Stimulated activated CD8-positive, alpha-beta memory T cell treated with anti-CD3 and anti-CD28 coated beads, Interleukin-4, amount 100 ng/mL, for 24 hours (primary cell): ENCODE results near the gene ANKRD44.

Source experiments
- DNase-seq: peaks from one replicate; pipeline ENCODE4 v3.0.0-alpha.2; 2020; ENCODE audit warnings: low read depth

Gene ANKRD44

DNA sequence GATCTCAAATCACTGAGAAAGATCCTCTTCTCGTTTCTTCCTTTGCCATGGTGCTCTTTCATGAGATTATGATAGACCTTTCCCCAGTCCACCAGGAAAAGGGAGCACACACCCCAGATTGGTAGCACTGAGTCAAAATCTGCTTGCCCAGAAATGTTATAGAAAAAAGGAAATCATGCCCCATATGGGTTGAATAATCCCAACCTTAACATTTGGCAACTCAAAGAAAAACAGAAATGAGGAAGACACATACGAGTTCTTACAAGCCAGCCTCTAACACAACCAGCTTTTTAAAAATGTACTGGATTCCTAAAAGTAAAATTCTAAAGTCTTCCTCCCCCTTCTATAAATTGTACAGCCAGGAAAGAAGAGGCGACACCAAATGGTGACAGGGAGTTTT is 103.0 kb downstream of the ANKRD44 start:
- DNase-seq = no peak

DNA sequence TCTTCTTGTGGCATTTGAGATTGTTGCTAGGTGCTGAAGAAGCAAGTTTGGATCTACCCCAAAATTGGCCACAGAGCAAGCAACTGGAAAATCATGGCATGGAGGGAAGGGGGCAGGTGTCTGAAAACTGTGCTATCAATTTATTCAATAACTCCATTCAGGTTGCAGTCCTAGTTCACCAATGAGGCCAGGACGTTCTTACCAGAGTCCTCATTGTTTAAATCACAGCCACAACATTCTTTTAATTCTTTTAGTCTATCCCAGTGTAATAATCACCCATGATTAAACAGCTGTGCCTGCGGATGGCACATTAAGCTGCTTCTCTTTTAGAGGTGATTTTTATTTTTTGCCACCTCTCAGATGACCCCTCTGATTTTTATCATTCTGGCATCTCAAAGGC is 103.5 kb downstream of the ANKRD44 start:
- no peak for DNase-seq

DNA sequence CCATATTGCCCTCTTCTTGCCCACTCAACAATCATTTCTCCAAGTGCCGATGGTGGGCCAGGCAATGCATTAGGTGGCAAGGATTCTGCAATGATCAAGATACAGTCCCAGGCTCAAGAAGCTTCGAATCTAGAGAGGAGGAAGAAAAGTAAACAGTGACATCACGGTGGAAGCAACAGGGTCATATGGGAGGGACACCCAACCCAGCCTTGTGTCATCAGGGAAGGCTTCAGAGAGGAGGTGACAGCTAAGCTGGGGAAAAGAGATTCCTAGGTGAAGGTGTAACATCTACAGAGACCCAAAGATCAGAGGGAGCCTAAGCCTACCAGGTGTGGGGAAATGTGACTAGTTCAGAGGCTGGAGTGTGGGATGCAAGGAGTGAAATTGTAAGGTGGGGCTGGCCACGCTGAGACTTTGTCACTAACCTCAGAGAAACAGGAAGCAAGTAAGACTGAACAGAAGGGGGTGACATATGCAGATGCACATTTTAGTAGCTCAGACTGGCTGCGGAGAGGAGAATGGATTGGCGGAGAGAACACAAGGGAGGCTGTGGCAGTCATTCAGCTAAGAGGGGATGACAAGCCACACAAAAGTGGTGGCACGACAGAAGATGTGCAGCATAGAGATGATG is 104.9 kb downstream of the ANKRD44 start:
- DNase-seq = peak; percentile 33

DNA sequence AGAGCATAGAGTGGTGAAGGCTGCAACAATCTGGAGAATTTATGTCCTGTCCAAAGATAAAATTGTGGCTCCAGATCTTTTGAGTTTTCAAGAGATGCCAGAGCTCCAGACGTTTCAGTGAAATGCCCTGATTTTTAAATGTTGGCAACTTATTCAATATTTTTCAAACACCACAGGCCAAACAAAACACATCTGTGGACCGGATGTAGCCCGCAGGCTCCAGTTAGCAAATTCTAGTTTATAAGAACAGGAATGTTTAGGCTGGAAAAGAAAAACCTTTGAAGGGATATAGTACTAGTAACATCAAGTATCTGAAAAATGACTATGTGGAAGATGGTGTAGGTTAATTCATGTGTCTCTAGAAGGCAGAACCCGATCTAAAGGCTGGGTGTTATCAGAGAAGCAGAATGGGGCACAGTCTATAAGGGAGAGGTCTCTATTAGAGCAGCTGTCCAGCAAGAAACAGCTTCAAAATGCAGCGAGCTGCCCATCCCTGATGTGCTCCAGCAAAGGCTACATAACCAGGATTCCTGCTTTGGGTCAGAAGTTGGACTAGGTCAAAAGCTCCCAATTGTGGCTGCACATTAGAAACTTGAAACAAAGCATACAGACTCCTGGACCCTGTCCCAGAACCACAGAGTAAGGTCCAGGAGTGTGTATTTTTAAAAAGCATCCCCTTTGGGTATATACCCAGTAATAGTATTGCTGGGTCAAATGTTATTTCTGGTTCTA is 105.9 kb downstream of the ANKRD44 start:
- no peak for DNase-seq

DNA sequence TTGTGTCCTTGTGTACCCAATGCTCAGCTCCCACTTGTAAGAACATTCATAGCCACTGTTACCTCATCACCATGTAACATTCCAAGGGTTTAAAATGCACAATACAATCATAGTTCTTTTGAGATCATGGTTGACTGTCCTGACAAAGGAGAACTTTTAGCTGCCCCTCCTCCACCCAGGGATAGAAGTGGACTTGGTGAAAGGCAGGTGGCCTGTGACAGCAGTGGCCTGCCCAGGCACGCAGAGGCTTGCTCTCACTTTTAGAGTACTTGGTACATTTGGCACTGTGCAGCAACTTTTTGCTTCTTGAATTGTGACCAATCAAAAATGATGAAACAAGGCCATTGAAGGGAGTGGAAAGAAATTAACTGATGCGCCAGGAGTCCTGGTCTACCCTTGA is 108.7 kb downstream of the ANKRD44 start:
- no peak for DNase-seq

DNA sequence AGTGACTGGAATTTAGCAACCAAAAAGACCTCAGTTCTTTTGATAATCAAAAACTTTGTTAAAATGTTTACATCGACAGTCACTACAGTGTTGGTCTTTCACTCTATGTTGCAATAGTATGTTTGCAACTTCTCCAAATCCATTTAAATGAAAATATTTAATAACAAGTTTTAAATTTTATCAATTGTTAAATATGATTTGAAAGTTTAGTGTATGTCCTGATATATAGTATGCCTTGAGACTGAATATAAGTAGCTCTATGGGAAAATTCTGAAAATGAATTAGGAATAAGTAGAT is 109.9 kb downstream of the ANKRD44 start:
- DNase-seq = no peak

DNA sequence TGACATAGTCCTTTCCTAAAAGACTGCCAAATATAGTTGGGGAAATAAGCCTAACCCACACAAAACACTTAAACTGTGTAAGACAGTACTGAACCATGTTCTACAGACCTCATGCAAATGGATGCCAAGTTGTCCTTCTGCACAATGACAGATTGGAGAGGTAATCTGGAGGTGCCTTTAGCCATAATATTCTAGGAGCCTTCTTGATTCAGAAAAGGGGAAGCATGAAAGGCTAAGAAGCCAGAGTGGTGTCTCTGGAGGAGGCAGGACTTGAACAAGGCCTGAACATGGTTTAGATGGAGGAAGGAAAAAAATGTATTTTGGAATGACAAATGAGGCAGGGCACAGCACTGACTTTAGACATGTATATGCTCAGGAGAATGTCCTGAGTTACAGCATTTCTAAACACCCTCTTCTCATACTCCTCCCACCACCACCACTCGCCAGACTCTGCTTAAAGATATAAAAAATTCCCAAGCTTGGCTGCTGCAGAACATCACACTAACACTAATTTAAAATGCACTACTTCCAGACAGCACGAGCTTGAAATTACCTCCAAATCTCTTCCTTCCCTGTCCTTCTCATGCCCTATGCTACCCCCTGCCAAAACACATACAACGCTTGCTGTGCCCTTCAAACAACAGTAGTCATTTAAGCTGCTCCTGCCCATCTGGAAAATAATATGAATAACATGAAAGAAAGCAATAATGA is 110.4 kb downstream of the ANKRD44 start:
- no peak for DNase-seq

DNA sequence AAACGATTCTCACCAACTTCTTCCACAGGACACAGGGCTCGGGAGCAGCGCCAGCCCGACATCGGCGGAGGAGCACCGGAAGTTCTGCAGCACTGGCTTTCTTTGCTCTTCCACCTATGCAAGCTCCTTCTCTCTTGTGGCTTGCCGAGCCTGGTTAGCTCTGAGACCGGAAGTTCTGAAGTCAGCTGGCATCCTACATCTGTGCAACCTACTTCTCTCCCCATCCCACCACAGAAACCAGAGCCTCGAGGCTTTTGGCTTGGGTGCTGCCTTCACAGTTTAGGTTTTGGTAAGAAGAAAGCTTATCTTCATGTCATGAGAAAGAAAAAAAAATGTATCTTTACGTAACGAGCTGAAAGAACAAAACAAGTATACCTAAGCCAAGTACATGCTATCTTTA is 111.7 kb downstream of the ANKRD44 start:
- DNase-seq = peak; percentile 77

DNA sequence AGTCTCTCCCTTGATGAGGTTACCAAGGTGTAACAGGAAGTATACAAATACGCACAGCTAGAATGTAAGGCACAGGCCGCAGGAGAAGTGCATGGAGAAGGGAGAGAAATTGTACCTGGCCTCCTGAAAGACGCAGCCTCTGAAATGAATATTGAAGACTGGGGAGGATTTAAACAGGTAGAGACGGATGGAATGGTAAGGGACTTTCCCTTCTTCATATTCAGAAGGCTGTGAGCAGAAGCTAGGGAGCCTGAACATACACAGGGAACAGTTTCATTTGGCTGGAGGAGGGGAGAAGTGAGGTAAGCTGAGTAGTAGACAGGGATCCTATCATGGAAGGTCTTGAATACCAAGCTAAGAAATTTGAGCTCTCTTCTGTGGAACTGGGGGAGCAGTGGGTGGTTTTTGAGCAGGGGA is 112.7 kb downstream of the ANKRD44 start:
- DNase-seq = no peak

DNA sequence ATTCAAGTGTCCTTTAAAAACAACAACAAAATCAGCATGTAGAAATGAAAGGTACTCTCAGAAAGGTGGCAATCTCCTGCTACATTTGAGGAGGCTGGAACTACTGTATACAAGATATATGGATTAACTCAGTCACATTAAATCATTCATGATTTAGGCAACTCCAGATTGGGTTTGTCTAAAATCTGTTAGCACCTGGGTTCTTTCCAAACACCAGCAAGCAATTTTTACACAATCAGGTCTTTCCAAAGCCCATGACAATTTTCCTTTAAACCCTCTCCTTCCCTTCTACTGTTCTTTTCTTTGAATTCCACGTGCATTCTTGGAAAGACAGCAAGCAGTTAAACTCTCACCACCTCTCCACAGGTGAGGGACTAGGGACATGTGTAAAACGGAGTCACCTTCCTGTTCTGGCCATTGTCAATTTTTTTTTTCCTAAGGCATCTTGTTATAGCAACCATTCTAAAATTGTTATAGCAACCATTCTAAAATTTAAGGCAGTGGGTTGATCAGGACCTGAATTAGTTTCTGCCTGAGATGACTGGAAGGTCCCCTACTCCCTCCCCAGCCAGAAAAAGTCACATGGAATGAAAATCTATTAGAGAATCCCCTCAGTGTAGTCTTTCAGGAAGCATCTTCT is 113.9 kb downstream of the ANKRD44 start:
- DNase-seq = no peak

DNA sequence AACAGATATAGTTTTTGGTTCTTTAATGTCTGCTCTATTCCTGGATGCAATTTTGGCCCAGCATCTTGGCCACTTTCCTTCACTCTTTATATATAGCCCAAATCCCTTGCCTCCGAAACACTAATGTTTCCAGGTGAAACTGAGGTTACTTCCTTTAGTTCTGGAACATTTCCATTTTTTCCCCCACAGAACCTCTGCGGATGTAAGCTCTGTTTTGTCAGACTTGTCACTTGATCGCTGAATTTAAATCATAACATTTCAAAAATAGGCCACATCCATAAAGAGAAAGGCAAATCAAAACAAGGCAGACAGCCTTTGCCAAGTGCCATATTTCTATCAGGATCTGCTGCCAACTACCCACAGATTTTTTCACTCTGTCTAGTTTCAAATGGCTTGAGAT is 115.1 kb downstream of the ANKRD44 start:
- no peak for DNase-seq

DNA sequence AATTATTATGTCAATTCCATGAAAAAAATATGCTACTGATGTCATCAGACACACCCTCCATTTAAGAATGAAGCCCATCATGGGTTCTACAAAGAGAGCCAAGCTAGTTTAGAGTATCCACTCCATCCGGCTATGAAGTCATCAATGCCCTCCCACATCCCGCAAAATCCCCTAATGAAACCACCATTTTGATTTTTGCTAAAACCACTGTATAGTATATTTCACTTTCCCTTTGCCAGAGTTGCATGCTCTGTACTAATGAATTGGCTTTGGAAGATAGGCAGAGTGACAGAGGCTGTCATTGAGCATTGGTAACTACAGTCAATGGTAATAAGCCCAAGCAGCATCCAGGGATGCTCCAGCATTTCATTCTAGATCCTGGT is 118.6 kb downstream of the ANKRD44 start:
- no peak for DNase-seq

DNA sequence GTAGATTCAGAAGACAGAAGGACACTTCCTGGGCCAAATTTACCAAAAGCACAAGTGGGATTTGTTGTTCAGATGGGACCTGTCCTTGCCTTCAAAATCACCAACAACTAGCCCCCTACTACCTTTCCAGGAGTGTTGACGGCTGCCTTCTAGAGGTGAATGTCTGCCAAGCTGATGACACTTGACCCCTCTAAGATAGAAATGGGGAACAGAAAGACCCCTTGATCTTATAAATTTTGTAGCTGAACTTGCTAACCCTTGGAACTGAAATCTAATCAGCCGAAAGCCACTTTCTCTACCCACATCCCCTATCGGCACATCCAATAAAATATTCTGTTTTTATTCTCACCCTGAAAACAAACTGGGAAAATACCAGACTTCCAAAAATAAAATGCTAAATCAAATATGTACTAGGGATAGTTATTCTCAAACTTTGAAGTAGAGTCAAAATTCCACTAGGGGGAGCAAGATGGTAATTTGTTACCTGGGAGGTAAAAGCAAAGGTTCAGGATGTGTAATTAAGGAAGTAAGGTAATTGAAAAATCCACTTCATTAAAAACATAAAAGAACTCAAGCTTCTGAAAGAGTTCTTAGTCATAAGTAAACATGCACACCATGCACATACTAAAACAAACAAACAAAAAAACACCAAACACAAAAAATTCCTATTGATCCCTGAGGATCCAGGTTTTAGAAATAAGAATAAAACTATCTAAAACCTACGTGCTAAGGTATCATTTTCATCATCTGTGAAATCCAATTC is 119.2 kb downstream of the ANKRD44 start:
- DNase-seq = no peak

DNA sequence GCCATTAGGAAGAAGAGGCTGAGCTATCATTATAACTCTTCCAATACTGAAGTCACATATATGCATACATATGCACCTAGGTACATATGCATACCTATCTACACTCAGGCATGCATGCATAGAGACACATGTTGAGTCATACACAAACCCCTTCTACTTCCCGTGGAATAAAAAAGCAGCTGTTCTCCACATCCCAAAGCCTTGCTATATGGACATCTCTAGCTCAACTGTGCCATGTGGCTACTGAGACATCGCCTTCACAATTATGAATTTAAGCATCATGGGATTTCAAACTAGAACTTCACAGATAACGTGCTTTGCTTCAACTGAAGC is 120.5 kb downstream of the ANKRD44 start:
- no peak for DNase-seq

DNA sequence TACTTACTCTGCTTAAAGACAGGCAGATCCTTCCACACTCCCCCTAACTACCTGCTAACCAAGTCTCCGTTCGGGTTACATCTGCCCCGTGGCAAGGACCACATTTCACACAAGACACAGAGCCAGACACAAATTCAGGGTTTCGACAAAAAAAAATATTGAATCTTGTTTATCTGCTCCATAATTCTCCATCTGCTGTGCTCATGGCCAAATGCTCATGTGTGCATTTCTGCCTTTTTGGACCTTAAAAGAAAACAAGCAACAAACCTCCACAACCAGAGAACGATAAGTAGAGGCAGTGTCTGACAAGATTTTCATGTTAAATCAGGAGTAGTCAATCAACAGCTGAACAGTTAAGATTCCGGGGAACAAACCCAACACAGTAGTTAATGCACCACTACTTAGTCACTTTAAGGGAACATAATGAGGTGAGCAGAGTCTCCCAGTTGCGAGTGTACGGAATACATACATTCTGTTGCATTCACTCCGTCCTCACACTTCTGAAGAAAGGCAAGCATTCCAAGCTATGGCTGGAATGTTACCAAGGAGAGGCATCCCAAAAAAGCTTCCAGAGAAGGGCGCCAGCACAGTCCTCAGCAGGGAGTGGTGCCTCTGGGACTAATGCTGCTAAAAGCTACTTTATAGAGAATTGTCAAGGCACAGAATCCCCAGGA is 121.0 kb downstream of the ANKRD44 start:
- no peak for DNase-seq

DNA sequence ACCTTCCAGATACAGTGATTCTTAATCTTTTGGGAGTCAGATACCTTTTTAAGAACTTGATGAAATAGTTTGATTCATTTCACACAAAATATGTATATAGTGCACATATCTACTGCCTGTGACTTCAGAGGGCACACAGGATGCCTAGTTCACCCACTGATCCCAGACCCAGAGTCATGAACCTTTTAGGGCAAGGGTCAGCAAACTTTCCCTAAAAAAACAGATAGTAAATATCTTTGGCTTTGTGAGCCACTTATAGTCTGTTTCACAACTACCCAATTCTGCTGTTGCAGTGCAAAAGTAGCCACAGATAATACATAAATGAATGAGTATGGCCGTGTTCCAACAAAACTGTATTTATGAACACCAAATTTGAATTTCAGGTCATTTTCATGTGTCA is 124.9 kb downstream of the ANKRD44 start:
- DNase-seq = no peak

DNA sequence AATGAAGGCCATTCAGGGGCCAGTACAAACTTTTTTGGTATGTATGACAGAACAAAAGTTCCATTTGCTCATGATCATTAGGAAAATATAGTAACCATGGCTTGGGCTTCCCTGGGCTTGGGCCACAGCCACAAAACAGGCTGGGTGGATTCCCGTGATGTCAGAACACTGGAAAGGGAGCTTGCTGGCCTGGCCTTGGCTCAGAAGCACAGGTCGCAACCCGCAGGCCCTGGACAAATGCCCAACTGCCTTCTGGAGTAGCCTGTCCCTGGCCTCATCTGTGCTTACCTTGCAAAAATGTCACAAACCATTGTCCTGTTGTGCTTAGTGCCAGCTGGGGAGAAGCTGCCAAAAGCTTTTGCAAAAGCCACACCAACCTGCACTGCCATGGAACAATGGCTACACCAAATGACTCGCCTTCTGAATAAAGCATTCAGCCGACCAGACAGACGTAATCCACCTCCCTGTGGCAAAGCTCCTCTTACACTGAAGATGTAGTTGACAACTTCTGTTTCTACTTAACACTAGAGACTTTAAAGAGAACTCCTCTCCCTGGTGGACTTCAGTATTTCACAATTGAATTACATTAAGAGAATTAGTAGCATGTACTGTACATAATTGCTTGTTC is 125.5 kb downstream of the ANKRD44 start:
- no peak for DNase-seq

DNA sequence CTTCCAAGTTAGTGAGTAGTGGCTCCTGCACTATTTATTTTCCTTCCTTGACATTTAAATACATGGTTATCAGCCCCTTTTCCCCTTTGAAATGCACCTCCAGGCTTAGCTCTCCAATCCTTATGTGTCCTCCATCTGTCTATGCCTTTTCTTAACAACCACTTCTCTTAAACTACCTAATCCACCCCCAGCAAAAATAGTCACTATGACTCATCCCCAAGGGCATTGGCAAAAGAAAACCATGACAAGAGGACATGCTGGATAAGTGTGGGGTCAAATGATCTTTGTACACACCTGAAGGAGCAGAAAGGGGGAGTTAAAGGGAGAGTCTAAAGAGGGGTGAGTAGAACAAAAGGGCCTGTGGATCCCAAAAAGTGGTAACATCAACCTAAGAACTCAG is 127.2 kb downstream of the ANKRD44 start:
- DNase-seq = no peak

DNA sequence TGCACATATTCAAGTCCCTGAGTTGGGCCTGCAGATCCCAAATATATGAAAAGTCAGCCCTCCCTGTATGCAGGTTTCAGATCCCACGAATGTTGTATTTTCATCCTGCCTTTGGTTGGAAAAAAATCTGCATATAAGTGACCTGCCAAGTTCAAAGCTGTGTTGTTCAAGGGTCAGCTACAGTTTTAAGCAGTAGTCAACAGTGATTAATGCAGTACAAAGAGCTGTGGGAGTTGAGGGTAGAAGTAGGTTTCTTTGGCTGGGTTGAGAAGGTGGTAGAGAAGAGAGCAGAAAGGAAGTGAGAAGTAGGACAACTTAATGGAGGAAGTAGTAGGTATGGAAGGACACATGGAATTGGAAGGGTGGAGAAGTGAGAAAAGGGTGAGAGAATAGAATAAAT is 127.9 kb downstream of the ANKRD44 start:
- no peak for DNase-seq

DNA sequence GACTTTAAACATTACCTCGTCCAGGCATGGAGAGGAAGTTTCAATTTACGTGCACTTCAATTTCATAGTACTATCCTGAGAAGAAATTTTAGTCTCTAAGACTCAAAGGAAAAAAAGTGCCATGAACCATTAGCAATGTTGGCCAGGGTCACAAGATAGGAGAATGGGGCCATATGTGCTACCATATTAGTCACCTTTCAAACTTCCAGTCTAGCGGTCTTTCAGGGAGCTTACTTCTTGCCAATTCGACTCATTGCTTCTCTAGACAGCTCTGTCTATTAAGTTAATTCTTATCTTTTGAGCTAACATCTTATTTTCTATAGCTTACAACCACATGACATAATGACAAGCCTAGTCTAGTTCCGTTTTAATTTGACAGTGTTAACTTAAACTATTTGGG is 129.1 kb downstream of the ANKRD44 start:
- no peak for DNase-seq

DNA sequence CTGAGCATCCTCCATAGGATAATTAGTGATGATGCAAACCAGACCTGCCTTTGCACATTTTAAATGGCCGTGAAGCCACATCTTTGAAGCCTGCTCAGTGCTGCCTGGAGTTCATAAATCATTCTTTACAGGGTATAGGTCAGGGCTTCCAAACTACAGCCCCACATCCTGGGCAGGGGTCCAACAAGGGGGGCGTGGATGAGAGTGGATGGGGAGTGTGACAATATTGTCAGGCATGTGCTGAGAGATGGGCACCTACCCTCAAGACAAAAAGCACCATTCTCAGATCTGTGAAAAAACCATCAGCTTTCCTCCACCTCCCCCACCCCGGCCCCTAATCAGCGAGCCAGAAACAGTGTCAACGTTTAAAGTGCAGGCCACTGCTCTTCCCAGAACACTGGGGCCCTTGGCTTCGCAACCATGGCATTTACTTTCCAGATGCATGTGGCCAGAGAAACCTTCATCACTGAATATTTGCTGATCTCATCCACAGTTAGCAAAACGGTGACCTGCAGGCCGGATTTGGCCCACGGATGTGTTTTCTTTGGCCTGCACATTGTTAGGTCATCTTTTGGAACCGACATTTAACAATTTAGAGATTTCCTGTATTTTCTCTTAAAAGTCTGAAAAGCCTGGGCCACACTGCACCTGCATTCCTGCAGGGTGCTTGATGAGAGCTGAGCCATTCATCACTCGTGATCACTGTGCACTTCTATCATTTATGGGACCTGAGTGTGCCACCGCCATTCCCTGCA is 130.7 kb downstream of the ANKRD44 start:
- DNase-seq = no peak
